HEK293 (cell line): Measurements from ENCODE around the gene MAN1C1.

Experiments used
- TF ChIP-seq, protein P1 (sequence below): fragments of 450-650 bp; formaldehyde crosslinking; IDR thresholded peaks from 2 replicates; pipeline ENCODE4 v1.5.1; 2016; ENCODE audit warnings: missing biosample characterization, missing genetic modification characterization
- TF ChIP-seq, protein P2 (sequence below): fragments of 450-650 bp; formaldehyde crosslinking; IDR thresholded peaks from 2 replicates; pipeline ENCODE4 v1.5.1; 2016; ENCODE audit warnings: missing biosample characterization, missing genetic modification characterization

DNA sequence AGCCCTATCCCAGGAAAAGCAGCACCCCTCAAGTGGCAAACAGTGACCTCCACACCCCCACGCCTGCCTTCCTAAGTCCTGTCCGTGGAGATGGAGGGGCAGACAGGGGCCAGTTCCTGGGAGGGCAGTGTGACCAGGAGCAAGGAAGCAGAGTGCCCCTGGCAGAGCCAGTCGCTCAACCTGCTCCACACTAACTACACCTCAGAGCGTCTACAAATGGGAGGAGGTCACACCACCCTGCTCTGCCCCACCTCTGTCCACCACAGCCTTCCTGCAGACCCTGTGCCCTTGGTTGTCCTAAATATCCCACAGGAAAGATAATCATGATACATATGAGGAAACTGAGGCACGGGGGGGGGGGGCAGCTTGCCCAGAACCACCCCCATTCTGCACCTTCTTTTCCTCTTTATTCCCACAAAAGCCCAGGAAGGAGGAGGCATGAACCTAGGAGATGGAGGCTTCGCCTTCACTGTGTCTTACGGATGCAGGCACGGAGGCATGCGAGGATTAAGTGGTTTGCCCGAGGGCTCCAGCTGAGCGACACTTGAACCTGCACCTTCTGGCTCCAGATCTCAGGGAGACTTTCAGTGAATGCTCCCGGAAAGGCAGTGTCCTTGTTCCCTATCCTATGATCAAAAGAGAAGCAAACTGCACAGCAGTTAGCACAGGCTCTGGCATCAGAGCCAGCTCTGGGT is 140.7 kb downstream of the MAN1C1 start:
- TF ChIP-seq, protein P1, sequence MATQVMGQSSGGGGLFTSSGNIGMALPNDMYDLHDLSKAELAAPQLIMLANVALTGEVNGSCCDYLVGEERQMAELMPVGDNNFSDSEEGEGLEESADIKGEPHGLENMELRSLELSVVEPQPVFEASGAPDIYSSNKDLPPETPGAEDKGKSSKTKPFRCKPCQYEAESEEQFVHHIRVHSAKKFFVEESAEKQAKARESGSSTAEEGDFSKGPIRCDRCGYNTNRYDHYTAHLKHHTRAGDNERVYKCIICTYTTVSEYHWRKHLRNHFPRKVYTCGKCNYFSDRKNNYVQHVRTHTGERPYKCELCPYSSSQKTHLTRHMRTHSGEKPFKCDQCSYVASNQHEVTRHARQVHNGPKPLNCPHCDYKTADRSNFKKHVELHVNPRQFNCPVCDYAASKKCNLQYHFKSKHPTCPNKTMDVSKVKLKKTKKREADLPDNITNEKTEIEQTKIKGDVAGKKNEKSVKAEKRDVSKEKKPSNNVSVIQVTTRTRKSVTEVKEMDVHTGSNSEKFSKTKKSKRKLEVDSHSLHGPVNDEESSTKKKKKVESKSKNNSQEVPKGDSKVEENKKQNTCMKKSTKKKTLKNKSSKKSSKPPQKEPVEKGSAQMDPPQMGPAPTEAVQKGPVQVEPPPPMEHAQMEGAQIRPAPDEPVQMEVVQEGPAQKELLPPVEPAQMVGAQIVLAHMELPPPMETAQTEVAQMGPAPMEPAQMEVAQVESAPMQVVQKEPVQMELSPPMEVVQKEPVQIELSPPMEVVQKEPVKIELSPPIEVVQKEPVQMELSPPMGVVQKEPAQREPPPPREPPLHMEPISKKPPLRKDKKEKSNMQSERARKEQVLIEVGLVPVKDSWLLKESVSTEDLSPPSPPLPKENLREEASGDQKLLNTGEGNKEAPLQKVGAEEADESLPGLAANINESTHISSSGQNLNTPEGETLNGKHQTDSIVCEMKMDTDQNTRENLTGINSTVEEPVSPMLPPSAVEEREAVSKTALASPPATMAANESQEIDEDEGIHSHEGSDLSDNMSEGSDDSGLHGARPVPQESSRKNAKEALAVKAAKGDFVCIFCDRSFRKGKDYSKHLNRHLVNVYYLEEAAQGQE, result no peak
- TF ChIP-seq, protein P2, sequence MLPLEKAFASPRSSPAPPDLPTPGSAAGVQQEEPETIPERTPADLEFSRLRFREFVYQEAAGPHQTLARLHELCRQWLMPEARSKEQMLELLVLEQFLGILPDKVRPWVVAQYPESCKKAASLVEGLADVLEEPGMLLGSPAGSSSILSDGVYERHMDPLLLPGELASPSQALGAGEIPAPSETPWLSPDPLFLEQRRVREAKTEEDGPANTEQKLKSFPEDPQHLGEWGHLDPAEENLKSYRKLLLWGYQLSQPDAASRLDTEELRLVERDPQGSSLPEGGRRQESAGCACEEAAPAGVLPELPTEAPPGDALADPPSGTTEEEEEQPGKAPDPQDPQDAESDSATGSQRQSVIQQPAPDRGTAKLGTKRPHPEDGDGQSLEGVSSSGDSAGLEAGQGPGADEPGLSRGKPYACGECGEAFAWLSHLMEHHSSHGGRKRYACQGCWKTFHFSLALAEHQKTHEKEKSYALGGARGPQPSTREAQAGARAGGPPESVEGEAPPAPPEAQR (tag by site-specific recombination), result no peak
